ENCODE measurements around the gene PITPNM1. TPM values are rescaled to one million over a fixed set of nuclear protein-coding genes. Genes with fewer than 3 reads are reported as not detected.

Gene PITPNM1
- total RNA-seq, 1 donor from 2014 or later, result 38.2 TPM

- intact Hi-C loops (cut with DNase I), result loop anchor here (10.0 kb wide), 1 partner anchor 99 kb away; the partner anchor contains the start of genes PPP1CA and TBC1D10C
- Histone ChIP-seq H3K36me3 (peaks cover 7% of the 10 kb centered on the region), H3K9me3 (no peaks in the 10 kb centered on the region), H3K4me3 (peak overlapping the region; percentile 87), H3K4me1 (peaks cover 35% of the 10 kb centered on the region), H3K27ac (peak overlapping the region; percentile 98), H3K27me3 (no peaks in the 10 kb centered on the region)
- TF ChIP-seq, protein P1, sequence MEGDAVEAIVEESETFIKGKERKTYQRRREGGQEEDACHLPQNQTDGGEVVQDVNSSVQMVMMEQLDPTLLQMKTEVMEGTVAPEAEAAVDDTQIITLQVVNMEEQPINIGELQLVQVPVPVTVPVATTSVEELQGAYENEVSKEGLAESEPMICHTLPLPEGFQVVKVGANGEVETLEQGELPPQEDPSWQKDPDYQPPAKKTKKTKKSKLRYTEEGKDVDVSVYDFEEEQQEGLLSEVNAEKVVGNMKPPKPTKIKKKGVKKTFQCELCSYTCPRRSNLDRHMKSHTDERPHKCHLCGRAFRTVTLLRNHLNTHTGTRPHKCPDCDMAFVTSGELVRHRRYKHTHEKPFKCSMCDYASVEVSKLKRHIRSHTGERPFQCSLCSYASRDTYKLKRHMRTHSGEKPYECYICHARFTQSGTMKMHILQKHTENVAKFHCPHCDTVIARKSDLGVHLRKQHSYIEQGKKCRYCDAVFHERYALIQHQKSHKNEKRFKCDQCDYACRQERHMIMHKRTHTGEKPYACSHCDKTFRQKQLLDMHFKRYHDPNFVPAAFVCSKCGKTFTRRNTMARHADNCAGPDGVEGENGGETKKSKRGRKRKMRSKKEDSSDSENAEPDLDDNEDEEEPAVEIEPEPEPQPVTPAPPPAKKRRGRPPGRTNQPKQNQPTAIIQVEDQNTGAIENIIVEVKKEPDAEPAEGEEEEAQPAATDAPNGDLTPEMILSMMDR (IDR thresholded peaks at IDR 0.05), result no peak
- ATAC-seq (no peak), DNase-seq (no peak)
Observed at GRCh38 chr11:67504005-67504949, 886 bp downstream of the PITPNM1 start.

DNA sequence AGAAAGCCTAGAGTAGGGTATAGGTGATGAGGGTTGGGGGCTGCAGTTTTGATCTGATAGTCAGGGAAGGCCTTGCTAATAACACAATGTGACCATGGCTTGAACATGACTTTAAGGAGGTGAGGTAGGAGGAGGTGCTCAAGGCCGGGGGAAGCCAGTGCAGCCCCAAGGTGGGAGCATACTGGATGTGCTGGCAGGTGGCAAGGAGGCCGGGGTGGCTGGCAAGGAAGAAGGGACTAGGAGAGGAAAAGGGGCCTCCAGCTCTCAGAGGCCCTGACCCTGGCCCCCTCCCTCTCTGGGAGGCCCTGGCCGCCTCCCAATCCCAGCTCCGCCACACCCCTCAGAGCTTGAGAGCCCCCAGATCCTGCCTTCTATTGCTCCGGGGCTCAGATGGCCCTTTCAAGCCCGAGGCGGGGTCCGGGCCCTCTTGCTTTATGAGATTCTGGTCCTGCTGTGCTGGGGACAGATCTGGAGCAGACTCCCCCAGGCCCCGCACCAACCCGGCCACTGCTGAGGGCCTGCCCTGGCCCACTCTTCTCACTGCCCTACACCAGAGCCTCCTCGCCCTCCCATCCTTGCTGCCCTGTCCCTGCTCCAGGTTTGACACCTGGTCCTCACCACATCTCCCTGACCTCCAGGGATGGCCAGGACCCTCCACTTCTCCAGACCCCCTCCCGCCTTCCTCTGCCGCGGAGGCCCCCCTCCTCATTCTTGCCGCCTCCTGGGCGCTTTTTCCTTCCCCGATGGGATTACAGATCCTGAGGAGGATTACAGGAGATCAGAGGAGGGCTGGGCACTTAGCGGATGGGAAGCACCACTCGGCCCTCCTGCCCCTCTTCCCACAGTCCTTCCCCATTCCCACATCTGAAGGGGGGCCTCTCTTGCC, 1.8 kb downstream of the PITPNM1 start:
- no peak overlapping the region for H3K27ac ChIP-seq
- TF ChIP-seq, protein P1 (IDR thresholded peaks at IDR 0.05), result no peak
- H3K36me3 ChIP-seq, result peaks cover 7% of the 10 kb centered on the region
- intact Hi-C loops (cut with DNase I), result loop anchor here (10.0 kb wide), 1 partner anchor 99 kb away; the partner anchor contains the start of genes PPP1CA and TBC1D10C
- ATAC-seq (no peak), DNase-seq (no peak)
- peak overlapping the region; percentile 87 for H3K4me3 ChIP-seq
- peaks cover 29% of the 10 kb centered on the region for H3K4me1 ChIP-seq
- H3K27me3 ChIP-seq, result no peaks in the 10 kb centered on the region
- H3K9me3 ChIP-seq, result no peaks in the 10 kb centered on the region

DNA sequence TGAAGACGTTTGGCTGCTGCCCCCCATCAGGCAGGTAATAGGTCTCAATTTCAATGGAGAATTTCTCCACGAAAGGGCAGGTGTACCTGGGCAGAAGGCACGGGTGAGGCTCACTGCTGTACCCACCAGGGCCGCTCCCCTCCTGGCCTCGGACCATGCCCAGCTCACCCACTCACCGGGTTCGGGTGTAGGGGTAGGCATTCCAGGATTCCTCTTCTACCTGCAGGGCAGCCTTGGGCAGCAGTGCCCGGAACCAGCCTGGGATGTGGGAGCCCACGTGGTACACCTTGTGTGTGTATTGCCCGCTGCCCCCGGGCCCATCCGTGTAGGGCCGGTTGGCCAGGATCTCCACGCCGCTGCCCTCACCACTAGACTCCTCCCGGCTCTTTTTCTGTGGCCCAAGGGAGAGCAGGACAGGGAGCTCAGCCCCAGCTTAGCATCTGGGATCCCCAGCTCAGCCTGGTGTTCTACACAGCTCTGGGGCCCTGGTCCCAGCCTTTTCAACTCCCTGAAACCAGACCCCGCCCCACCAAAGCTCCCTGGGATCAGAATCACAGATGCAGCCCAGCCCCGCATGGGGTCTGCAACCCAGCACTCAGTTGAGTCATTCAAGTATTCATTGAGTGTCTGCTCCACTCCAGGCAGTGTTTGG, 2.7 kb downstream of the PITPNM1 start:
- no peak overlapping the region for H3K27ac ChIP-seq
- H3K36me3 ChIP-seq, result peaks cover 9% of the 10 kb centered on the region
- TF ChIP-seq, protein P1 (IDR thresholded peaks at IDR 0.05), result no peak
- H3K4me1 ChIP-seq, result peaks cover 29% of the 10 kb centered on the region
- intact Hi-C loops (cut with DNase I), result loop anchor here (10.0 kb wide), 1 partner anchor 98 kb away; the partner anchor contains the start of genes PPP1CA and TBC1D10C
- no peak for ATAC-seq
- H3K9me3 ChIP-seq, result no peaks in the 10 kb centered on the region
- H3K4me3 ChIP-seq, result no peak overlapping the region
- no peaks in the 10 kb centered on the region for H3K27me3 ChIP-seq
- no peak for DNase-seq

GRCh38 chr11:67501854-67502253, 3.3 kb downstream of the PITPNM1 start:
- Histone ChIP-seq H3K27ac (no peak overlapping the region), H3K27me3 (no peaks in the 10 kb centered on the region), H3K36me3 (peaks cover 9% of the 10 kb centered on the region), H3K4me1 (peaks cover 23% of the 10 kb centered on the region), H3K9me3 (no peaks in the 10 kb centered on the region), H3K4me3 (no peak overlapping the region)
- ATAC-seq (no peak), DNase-seq (no peak)
- intact Hi-C loops (cut with DNase I), result loop anchor here (10.0 kb wide), 1 partner anchor 97 kb away; the partner anchor contains the start of genes PPP1CA and TBC1D10C
- TF ChIP-seq, protein P1 (IDR thresholded peaks at IDR 0.05), result no peak

Data from upper lobe of right lung (tissue), 1 donor.